ENCODE measurements around the gene BORCS5.

DNA sequence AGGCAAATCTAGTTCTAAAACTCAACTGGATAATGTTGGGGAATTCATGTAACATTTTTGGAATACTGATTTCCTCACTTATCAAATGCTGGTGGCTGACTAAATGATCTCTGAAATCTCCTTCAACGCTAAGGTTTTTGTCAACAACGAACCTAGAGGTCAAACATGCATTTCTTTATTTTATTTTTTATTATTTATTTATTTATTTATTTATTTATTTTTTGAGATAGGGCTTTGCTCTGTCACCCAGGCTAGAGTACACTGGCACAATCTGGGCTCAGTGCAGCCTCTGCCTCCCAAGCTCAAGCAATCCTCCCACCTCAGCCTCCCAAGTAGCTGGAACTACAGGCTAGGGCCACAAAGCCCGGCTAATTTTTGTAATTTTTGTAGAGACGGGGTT, 141.3 kb downstream of the BORCS5 start:
- TF ChIP-seq, protein P1, sequence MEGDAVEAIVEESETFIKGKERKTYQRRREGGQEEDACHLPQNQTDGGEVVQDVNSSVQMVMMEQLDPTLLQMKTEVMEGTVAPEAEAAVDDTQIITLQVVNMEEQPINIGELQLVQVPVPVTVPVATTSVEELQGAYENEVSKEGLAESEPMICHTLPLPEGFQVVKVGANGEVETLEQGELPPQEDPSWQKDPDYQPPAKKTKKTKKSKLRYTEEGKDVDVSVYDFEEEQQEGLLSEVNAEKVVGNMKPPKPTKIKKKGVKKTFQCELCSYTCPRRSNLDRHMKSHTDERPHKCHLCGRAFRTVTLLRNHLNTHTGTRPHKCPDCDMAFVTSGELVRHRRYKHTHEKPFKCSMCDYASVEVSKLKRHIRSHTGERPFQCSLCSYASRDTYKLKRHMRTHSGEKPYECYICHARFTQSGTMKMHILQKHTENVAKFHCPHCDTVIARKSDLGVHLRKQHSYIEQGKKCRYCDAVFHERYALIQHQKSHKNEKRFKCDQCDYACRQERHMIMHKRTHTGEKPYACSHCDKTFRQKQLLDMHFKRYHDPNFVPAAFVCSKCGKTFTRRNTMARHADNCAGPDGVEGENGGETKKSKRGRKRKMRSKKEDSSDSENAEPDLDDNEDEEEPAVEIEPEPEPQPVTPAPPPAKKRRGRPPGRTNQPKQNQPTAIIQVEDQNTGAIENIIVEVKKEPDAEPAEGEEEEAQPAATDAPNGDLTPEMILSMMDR (conservative IDR thresholded peaks at IDR 0.05; ENCODE audit: low read length) = no peak
- no peak for TF ChIP-seq EZH2phosphoT487 (IDR thresholded peaks at IDR 0.05; ENCODE audit: borderline replicate concordance, low read depth, low read length)
